Measurements from ENCODE around the gene CNTNAP5. TPM values are rescaled to one million over a fixed set of nuclear protein-coding genes. Genes with fewer than 3 reads are reported as not detected.

The CNTNAP5 gene
- total RNA-seq, 4 donors from 2014 or later, result not detected

DNA sequence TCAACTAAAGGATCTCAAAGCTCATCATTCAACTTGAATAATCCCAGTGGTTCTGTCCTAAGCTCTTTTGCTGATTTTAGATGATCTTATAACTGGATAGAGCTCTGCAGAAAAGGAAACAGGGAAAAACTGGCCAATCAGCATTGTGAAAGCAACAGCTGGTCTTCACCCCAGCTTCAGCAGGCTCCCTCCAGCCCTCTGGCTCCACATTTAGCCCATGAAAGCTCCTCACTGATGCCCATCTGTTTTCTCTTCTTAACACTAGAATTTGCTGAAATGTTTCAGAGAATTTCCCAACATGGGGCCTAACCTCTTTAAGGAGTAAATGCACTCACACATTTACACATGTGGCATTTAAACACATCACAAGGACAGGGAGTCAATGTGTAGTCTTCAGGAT lies 223.3 kb downstream of the CNTNAP5 start:
- no peaks in the 10 kb centered on the region for H3K9me3 ChIP-seq
- in situ Hi-C loops (cut with MboI; ENCODE audit: low sequenced_read_pairs in 4 of 4) (no loop called here), intact Hi-C loops (cut with DNase I; ENCODE audit: low total_unique reads) (no loop called here)
- H3K27ac ChIP-seq, result no peak overlapping the region
- no peaks in the 10 kb centered on the region for H3K27me3 ChIP-seq
- H3K36me3 ChIP-seq, result no peaks in the 10 kb centered on the region
- ATAC-seq (no peak), DNase-seq (no peak)
- H3K4me1 ChIP-seq, result no peaks in the 10 kb centered on the region
- H3K4me3 ChIP-seq, result no peak overlapping the region
- TF ChIP-seq CTCF (IDR thresholded peaks at IDR 0.05 in 4 of 5, conservative IDR thresholded peaks at IDR 0.05 in 1 of 5), result no peak
- no peak for TF ChIP-seq POLR2A (IDR thresholded peaks at IDR 0.05)

DNA sequence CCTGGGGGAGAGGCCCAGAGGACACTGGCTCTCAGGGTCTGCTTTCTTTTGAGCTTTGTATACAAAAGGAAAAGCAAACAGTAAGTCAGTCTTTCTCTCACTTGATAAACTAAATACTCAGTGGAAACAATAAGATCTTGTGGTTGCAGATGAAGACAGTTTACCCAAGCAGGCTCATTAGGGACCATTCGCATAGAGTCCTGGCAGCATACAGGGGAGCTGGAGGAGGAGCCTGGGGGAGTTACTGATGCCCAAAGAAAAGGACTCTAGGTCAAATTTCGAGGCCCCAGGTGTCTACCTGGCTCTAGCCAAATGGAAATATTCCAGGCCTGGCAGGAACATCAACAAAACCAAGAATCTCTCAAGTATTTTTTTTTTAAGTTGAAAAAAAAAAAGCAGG lies 225.3 kb downstream of the CNTNAP5 start:
- intact Hi-C loops (cut with DNase I; ENCODE audit: low total_unique reads), result no loop called here

GRCh38 chr2:124254621-124255020 lies 229.5 kb downstream of the CNTNAP5 start:
- intact Hi-C loops (cut with DNase I; ENCODE audit: low total_unique reads) (no loop called here), in situ Hi-C loops (cut with MboI; ENCODE audit: low sequenced_read_pairs in 4 of 4) (no loop called here)
- H3K9me3 ChIP-seq, result no peaks in the 10 kb centered on the region
- no peaks in the 10 kb centered on the region for H3K36me3 ChIP-seq
- ATAC-seq, result no peak
- DNase-seq, result no peak
- no peaks in the 10 kb centered on the region for H3K27me3 ChIP-seq
- H3K4me1 ChIP-seq, result no peaks in the 10 kb centered on the region
- H3K4me3 ChIP-seq, result no peak overlapping the region
- no peak for TF ChIP-seq CTCF (IDR thresholded peaks at IDR 0.05 in 4 of 5, conservative IDR thresholded peaks at IDR 0.05 in 1 of 5)
- TF ChIP-seq POLR2A (IDR thresholded peaks at IDR 0.05), result no peak
- H3K27ac ChIP-seq, result no peak overlapping the region

More for the DNA sequence above, 225.3 kb downstream of the CNTNAP5 start:
- no peak for DNase-seq
- Histone ChIP-seq H3K9me3 (no peaks in the 10 kb centered on the region), H3K36me3 (no peaks in the 10 kb centered on the region), H3K4me3 (no peak overlapping the region), H3K27ac (no peak overlapping the region), H3K27me3 (no peaks in the 10 kb centered on the region), H3K4me1 (no peaks in the 10 kb centered on the region)
- ATAC-seq, result no peak
- no peak for TF ChIP-seq POLR2A (IDR thresholded peaks at IDR 0.05)
- TF ChIP-seq CTCF (IDR thresholded peaks at IDR 0.05 in 4 of 5, conservative IDR thresholded peaks at IDR 0.05 in 1 of 5), result no peak
- in situ Hi-C loops (cut with MboI; ENCODE audit: low sequenced_read_pairs in 4 of 4), result no loop called here

DNA sequence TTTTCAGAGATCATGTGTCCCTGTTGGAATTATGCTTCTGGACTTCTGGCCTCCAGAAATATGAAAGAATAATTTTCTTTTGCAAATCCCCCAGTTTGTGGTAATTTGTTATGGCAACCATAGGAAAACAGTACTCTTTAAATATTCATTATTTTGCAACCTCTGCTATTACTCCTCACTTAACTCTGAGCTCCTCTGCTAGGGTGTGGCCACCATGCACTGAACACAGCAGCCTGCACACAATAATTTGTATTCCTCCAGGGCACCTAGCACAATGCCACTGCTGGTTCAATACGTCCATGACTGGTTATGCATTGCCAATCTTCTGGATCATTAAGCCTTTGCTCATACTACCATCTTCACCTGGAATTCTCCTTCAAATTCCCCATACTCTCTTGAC lies 232.0 kb downstream of the CNTNAP5 start:
- Histone ChIP-seq H3K4me3 (no peak overlapping the region), H3K27ac (no peak overlapping the region), H3K4me1 (no peaks in the 10 kb centered on the region), H3K9me3 (no peaks in the 10 kb centered on the region), H3K36me3 (no peaks in the 10 kb centered on the region), H3K27me3 (no peaks in the 10 kb centered on the region)
- ATAC-seq (no peak), DNase-seq (no peak)
- intact Hi-C loops (cut with DNase I; ENCODE audit: low total_unique reads), result no loop called here
- in situ Hi-C loops (cut with MboI; ENCODE audit: low sequenced_read_pairs in 4 of 4), result no loop called here
- no peak for TF ChIP-seq CTCF (IDR thresholded peaks at IDR 0.05 in 4 of 5, conservative IDR thresholded peaks at IDR 0.05 in 1 of 5)
- TF ChIP-seq POLR2A (IDR thresholded peaks at IDR 0.05), result no peak

DNA sequence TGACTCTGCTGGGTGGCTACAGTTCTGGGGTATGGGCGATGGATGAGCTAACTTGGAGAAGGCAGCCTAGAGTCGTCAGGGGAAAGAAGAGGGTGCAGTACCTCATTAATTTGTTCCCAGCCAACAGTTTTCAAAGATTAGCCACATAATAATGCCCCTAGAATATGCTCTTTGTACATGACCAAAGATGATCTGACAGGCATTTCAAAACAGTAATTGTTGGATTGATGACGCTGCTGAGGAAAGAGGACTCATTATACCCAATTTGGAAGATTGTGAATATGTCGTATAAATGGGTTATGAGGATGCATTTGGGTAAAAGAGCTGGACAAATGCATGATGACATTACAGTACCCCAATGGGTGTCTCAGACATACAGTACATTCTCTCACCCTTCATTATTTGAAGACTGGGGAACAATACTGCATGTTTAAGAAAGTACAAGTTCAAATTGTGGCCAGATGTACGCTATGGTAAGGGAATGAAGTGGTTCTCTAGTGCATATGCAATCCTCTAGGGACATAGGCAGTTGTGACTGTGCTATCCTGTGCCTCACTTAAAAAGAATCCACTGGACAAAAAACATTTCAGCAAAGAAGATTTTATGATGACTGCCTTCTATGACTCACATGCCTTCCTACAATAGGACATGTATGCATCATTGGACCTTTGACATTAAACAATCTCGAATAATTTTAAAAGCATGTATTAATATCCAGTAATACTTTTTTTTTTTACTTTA lies 233.2 kb downstream of the CNTNAP5 start:
- Histone ChIP-seq H3K27me3 (no peaks in the 10 kb centered on the region), H3K27ac (no peak overlapping the region), H3K36me3 (no peaks in the 10 kb centered on the region), H3K4me3 (no peak overlapping the region), H3K4me1 (no peaks in the 10 kb centered on the region), H3K9me3 (no peaks in the 10 kb centered on the region)
- no peak for DNase-seq
- intact Hi-C loops (cut with DNase I; ENCODE audit: low total_unique reads) (no loop called here), in situ Hi-C loops (cut with MboI; ENCODE audit: low sequenced_read_pairs in 4 of 4) (no loop called here)
- ATAC-seq, result no peak
- no peak for TF ChIP-seq CTCF (IDR thresholded peaks at IDR 0.05 in 4 of 5, conservative IDR thresholded peaks at IDR 0.05 in 1 of 5)
- TF ChIP-seq POLR2A (IDR thresholded peaks at IDR 0.05), result no peak

All from gastrocnemius medialis (tissue), 4 donors.